ENCODE results near the gene NUP54. TPM values are rescaled to one million over a fixed set of nuclear protein-coding genes. Genes with fewer than 3 reads are reported as not detected.

NUP54 gene
- total and polyA plus RNA-seq, 2 of the 8 experiments (the other 6 are each of a cell fraction or from before 2014, with no cell fraction given), result 51.4 to 103 TPM

GRCh38 chr4:76117536-76117935 is 30.7 kb downstream of the NUP54 start:
- Histone ChIP-seq H3K9ac (replicated peaks in 1 of 4; ENCODE audit: extremely low read depth in 1 of 4, low read depth in 3 of 4, low read length in 3 of 4) (no peak overlapping the region), H2AFZ (ENCODE audit: low read length) (no peak overlapping the region), H3K23me2 (ENCODE audit: low read depth, low read length) (no peaks in the 10 kb centered on the region), H3K14ac (ENCODE audit: insufficient read length) (no peak overlapping the region), H3K4ac (replicated peaks; ENCODE audit: insufficient read length, low read depth, low read length) (no peak overlapping the region), H4K5ac (ENCODE audit: insufficient read length, low read depth, low read length) (no peak overlapping the region), H2AK5ac (ENCODE audit: low read depth, low read length) (no peak overlapping the region), H4K91ac (replicated peaks; ENCODE audit: insufficient read length, low read length) (no peak overlapping the region), H3K4me1 (replicated peaks in 1 of 4; ENCODE audit: control insufficient read depth in 3 of 4, insufficient read depth in 4 of 4, low read length in 3 of 4) (no peaks in the 10 kb centered on the region), H4K20me1 (replicated peaks in 1 of 2; ENCODE audit: control insufficient read depth in 1 of 2, insufficient read depth in 2 of 2, low read length in 2 of 2) (no peaks in the 10 kb centered on the region), H2BK5ac (ENCODE audit: low read depth, low read length) (no peak overlapping the region), H3K79me1 (ENCODE audit: low read depth, low read length) (no peaks in the 10 kb centered on the region), H3K79me2 (ENCODE audit: control insufficient read depth in 1 of 2, insufficient read depth in 2 of 2, low read length in 2 of 2) (no peaks in the 10 kb centered on the region), H2BK120ac (replicated peaks; ENCODE audit: low read depth, low read length) (no peak overlapping the region), H3K4me2 (ENCODE audit: insufficient read depth in 1 of 2, low read depth in 2 of 2, low read length in 2 of 2) (no peak overlapping the region), H2BK20ac (ENCODE audit: low read length) (no peak overlapping the region), H2BK12ac (ENCODE audit: low read depth, low read length) (no peak overlapping the region), H3K27me3 (replicated peaks in 1 of 4; ENCODE audit: control insufficient read depth in 3 of 4, extremely low read depth in 1 of 4, insufficient read depth in 3 of 4, low read length in 3 of 4) (no peaks in the 10 kb centered on the region), H3K27ac (ENCODE audit: low read depth, low read length) (no peak overlapping the region), H4K8ac (ENCODE audit: extremely low read depth, insufficient read depth, low read length) (no peak overlapping the region), H2BK15ac (ENCODE audit: low read length) (no peak overlapping the region), H3K56ac (replicated peaks; ENCODE audit: insufficient read length, low read depth, low read length) (no peak overlapping the region), H3K23ac (ENCODE audit: insufficient read length) (no peak overlapping the region), H3K9me3 (ENCODE audit: insufficient read depth in 2 of 2, low read depth in 1 of 2, low read length in 1 of 2) (no peaks in the 10 kb centered on the region; a peak in 1 of 4 replicates), H3K36me3 (ENCODE audit: control insufficient read depth in 2 of 4, insufficient read depth in 4 of 4, low read length in 3 of 4) (peaks cover 5 to 84% (median 44%) of the 10 kb centered on the region in 4 experiments; a peak in 7 of 8 replicates), H3K4me3 (ENCODE audit: extremely low read depth in 1 of 4, insufficient read depth in 2 of 4, low read depth in 3 of 4, low read length in 4 of 4) (no peak overlapping the region), H3K18ac (ENCODE audit: extremely low read depth, low read length) (no peak overlapping the region)
- ChIA-PET CTCF (ENCODE audit: partially characterized antibody) (interaction anchor here (0.7 kb wide), 1 partner anchor 76 kb away, joined by 3 read pairs; no protein-coding TSS in a partner anchor), POLR2A (ENCODE audit: partially characterized antibody) (interaction anchor here (0.6 kb wide), 1 partner anchor 17 kb away, joined by 3 read pairs; no protein-coding TSS in a partner anchor)
- no peak for DNase-seq (ENCODE audit: low read depth in 1 of 2, low spot score in 2 of 2)
- 94% methylated on average over 5 of the region's 5 CpGs; no CpG with 5 or more reads in 1 of the 2 experiments for WGBS, 2 experiments (ENCODE audit: extremely low coverage in 1 of 2, insufficient coverage in 1 of 2, insufficient read length in 1 of 2, insufficient replicate concordance in 2 of 2, low coverage in 1 of 2, low lambda C conversion rate in 2 of 2, missing lambda C conversion rate in 1 of 2)
- no peak for FAIRE-seq
- TF ChIP-seq EP300 (IDR thresholded peaks at IDR 0.05; ENCODE audit: borderline replicate concordance in 1 of 2, low read depth in 2 of 2, low read length in 2 of 2) (no peak), YY1 (IDR thresholded peaks at IDR 0.05; ENCODE audit: low read depth, low read length) (no peak), HDAC2 (IDR thresholded peaks at IDR 0.05; ENCODE audit: borderline replicate concordance in 1 of 2, low read depth in 2 of 2, low read length in 2 of 2) (no peak), NRF1 (IDR thresholded peaks at IDR 0.05; ENCODE audit: low read depth, low read length) (no peak), FOSL1 (IDR thresholded peaks at IDR 0.05; ENCODE audit: insufficient read depth, low read depth, low read length) (no peak), TAF1 (IDR thresholded peaks at IDR 0.05; ENCODE audit: low read depth, low read length) (no peak), RNF2 (IDR thresholded peaks at IDR 0.05; ENCODE audit: borderline replicate concordance, low read depth, low read length, missing control alignments, poor library complexity, severe bottlenecking) (no peak), ATF2 (IDR thresholded peaks at IDR 0.05; ENCODE audit: low read length) (no peak), SP2 (IDR thresholded peaks at IDR 0.05; ENCODE audit: low read length) (no peak), ASH2L (IDR thresholded peaks at IDR 0.05; ENCODE audit: low read length) (no peak), E2F6 (IDR thresholded peaks at IDR 0.05) (no peak)

All from H1 (cell line).